IPS-18c (cell line): Measurements from ENCODE around the gene AFF3.

Experiments used
- H3K4me3 ChIP-seq: 2 replicates; pipeline ENCODE4 v1.7.0; 2013; ENCODE audit warnings: low read depth, mild to moderate bottlenecking, low read length, moderate library complexity; ENCODE audit not compliant: insufficient read depth
- H3K9me3 ChIP-seq: one replicate; pipeline ENCODE4 v1.6.1; 2013; ENCODE audit warnings: mild to moderate bottlenecking, low read length, moderate library complexity; ENCODE audit not compliant: control insufficient read depth, insufficient read depth

AFF3 gene

GRCh38 chr2:99981840-99982239 lies 160.6 kb downstream of the AFF3 start:
- no peaks in the 10 kb centered on the region for H3K9me3 ChIP-seq
- H3K4me3 ChIP-seq: no peak overlapping the region

- H3K9me3 ChIP-seq: no peaks in the 10 kb centered on the region
Observed at GRCh38 chr2:99980176-99980575, 162.2 kb downstream of the AFF3 start.

GRCh38 chr2:99977966-99978365 lies 164.4 kb downstream of the AFF3 start:
- Histone ChIP-seq H3K4me3 (no peak overlapping the region), H3K9me3 (no peaks in the 10 kb centered on the region)

More at GRCh38 chr2:99980176-99980575, 162.2 kb downstream of the AFF3 start:
- no peak overlapping the region for H3K4me3 ChIP-seq

- Histone ChIP-seq H3K4me3 (no peak overlapping the region), H3K9me3 (no peaks in the 10 kb centered on the region)
Observed at GRCh38 chr2:99975386-99975785, 167.0 kb downstream of the AFF3 start.

- H3K4me3 ChIP-seq: no peak overlapping the region
Observed at GRCh38 chr2:99974682-99975375, 167.6 kb downstream of the AFF3 start.

GRCh38 chr2:99974275-99974674 lies 168.1 kb downstream of the AFF3 start:
- H3K9me3 ChIP-seq: no peaks in the 10 kb centered on the region
- H3K4me3 ChIP-seq: no peak overlapping the region

More at GRCh38 chr2:99974682-99975375, 167.6 kb downstream of the AFF3 start:
- H3K9me3 ChIP-seq: no peaks in the 10 kb centered on the region

- no peaks in the 10 kb centered on the region for H3K9me3 ChIP-seq
- no peak overlapping the region for H3K4me3 ChIP-seq
Observed at GRCh38 chr2:99971326-99971900, 171.0 kb downstream of the AFF3 start.

- Histone ChIP-seq H3K9me3 (no peaks in the 10 kb centered on the region), H3K4me3 (no peak overlapping the region)
Observed at GRCh38 chr2:99970292-99970868, 172.0 kb downstream of the AFF3 start.

DNA sequence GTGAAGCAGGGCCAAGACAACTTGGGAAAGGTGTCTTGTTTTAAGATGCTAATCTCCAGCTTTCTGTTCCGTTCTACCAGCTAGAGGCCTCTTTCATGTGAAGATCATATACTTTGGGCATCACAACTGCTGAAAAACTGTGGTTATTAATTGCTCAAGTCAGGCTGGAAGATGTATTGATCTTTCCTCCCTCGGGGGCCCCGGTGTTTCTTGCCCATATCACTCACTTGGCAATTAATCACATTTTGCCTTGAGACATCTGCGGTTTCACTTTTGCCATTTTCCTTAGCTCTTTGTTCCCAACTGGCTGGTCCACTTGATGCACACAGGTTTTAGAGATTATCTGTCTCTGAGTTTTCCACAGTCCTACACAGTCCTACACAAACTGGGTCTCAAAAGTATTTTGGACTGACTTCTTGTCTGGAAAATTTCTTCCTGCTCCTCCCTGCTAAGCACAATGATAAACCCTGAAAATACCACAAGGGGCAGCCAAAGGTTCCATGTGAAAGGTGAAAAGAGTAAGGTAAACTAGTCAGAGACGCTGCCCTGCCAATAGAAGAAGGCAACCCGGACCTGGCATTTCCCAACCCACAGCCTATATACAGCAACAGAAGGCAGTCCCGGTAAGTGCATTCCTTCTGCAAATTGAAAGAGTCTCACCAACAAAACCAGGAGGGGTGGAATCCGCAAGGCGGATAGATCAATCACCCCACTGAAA lies 181.0 kb downstream of the AFF3 start:
- no peaks in the 10 kb centered on the region for H3K9me3 ChIP-seq
- no peak overlapping the region for H3K4me3 ChIP-seq

- Histone ChIP-seq H3K9me3 (no peaks in the 10 kb centered on the region), H3K4me3 (no peak overlapping the region)
Observed at GRCh38 chr2:99960790-99961189, 181.6 kb downstream of the AFF3 start.

DNA sequence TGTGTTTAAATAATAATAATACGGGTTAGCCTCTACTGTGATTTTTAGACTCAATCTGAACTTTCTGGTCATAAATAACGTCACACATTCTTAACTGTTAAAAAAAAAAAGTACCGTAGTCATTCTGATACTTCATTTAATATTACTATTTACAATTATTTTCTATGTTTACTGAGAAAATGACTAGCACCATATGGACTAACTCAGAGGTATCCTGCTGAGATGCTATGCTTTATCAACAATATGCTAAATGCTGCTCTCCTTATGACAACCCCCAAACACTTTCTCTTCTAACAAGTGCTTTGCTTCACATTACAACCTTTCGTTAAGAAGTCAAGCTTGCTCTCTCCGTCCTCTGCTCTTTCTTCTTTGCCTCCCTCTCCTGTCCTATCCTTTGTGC lies 182.1 kb downstream of the AFF3 start:
- no peaks in the 10 kb centered on the region for H3K9me3 ChIP-seq
- no peak overlapping the region for H3K4me3 ChIP-seq

- no peaks in the 10 kb centered on the region for H3K9me3 ChIP-seq
- no peak overlapping the region for H3K4me3 ChIP-seq
Observed at GRCh38 chr2:99959261-99960014, 183.0 kb downstream of the AFF3 start.

DNA sequence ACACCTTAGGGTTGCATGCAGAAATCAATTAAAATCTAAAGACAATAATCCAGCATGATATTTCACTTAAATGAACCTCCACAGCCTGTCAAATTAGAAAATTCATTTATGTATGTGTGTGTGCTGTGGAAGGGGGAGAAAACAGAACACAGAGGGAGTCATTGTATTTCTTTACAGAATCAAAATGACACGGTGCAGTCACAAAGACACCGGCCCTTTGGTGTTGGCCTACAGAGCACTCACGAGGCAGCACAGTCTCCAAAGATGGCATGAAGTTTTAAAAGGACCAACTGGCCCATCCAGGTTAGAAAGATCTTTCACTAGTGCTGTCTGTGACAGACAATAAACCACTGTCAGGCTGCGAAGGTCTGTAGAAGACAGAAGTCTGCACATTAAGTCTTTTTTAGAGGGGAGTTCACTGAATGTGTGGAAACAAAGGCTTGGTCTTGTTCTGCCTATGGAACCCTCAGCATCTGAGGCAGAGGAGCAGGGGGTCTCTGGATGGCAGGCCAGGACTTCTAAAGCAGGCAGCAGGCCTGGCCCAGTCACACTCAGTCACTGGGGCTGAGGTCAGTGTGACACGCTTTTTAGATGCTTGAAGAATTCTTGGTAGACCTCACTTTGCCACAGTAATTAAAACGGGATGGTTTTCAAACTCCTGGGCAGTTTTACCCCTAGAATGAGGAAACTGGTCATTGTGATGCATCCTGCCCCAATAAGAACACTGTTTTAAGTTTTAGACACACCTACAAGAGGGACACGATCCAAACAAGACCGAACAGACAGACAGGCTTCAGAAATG lies 184.9 kb downstream of the AFF3 start:
- H3K9me3 ChIP-seq: no peaks in the 10 kb centered on the region

DNA sequence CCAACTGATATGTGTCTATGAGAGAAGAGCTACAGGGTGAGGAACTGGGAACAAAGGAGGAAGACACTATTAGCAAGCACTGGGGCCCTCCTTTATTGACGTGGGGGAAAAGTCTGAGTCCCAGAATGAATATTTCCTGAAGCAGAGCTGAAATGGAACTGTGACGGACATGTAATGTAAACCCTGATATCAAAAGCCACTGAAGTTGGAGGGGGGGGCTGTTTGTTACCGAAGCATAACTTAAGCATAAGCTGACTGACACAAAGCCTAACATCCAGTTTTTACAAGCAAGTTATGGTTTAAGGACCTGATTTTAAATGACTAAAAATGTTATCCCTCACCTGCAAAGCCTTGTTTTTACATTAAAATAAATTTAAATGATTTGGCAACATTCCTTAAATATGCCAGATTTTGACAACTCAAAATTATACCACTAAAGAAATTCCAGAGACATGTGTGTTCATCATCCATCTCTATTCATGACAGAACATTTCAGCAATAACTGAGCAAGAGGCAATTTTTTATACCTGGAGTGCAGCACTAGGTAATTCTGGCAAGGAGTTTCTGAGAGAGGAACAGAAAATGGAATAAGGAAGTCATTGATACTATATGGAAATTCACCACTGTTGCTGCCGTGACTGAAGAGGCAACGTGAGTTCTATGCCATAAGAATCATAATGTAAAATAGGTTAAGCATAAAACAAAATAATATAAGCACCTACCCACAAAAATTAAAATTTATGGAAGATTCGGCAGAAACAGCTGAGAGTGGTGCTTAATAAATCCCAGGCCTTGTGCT lies 186.0 kb downstream of the AFF3 start:
- Histone ChIP-seq H3K9me3 (no peaks in the 10 kb centered on the region), H3K4me3 (no peak overlapping the region)

More for the DNA sequence above, 184.9 kb downstream of the AFF3 start:
- no peak overlapping the region for H3K4me3 ChIP-seq

DNA sequence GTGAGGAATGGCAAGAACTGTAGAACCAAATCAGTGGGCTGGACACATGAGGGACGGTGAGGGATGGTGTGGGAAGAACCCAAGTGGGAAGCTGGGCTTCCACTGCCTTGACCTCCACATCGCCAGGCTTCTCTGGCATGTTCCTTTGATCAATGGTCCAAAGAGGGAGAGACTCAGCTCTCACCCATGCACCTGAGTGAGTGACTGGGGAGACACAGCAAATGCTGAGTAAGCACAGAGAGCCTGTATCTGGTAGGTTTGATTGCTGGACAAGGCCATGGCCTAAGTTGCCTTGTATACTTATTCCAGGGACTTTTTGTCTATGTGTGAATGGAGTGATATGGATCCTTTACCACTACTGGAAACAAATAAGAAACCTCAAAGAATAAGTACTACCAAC lies 188.6 kb downstream of the AFF3 start:
- no peaks in the 10 kb centered on the region for H3K9me3 ChIP-seq
- H3K4me3 ChIP-seq: no peak overlapping the region

GRCh38 chr2:99949963-99950362 lies 192.4 kb downstream of the AFF3 start:
- no peaks in the 10 kb centered on the region for H3K9me3 ChIP-seq
- H3K4me3 ChIP-seq: no peak overlapping the region
